Sciatic nerve (tissue), 2 donors: ENCODE measurements around the gene SPATA12. TPM values are rescaled to one million over a fixed set of nuclear protein-coding genes. Genes with fewer than 3 reads are reported as not detected.

ENCODE experiments used
- ATAC-seq: fragments of 200-7000 bp; cut with Tn5 transposase; one replicate; pipeline ENCODE4 v1.9.1; 2020; ENCODE audit warnings: mild to moderate bottlenecking, moderate library complexity
- DNase-seq: peaks from one replicate; pipeline ENCODE4 v3.0.0-alpha.2; 2020; ENCODE audit warnings: low spot score
- intact Hi-C: fragments of 100-400 bp; cut with DNase I; formaldehyde crosslinking; loops from one replicate; pipeline ENCODE4 v1.14.2; 2022
- total RNA-seq: library from RNA; stranded (reverse); fragmentation: NEBNext Ultra II Directional; extraction: Animal tissue kit (Norgen Biotek cat#: 25700); gene quantifications from one replicate; pipeline ENCODE4 v1.2.1, GENCODE V29; 2021
- donor health status: DM: no; HTN: no; CAD: no.
- donor health status: DM: no; HTN: no; CAD: no.

SPATA12 gene
- total RNA-seq, 1 donor from 2014 or later: not detected

DNA sequence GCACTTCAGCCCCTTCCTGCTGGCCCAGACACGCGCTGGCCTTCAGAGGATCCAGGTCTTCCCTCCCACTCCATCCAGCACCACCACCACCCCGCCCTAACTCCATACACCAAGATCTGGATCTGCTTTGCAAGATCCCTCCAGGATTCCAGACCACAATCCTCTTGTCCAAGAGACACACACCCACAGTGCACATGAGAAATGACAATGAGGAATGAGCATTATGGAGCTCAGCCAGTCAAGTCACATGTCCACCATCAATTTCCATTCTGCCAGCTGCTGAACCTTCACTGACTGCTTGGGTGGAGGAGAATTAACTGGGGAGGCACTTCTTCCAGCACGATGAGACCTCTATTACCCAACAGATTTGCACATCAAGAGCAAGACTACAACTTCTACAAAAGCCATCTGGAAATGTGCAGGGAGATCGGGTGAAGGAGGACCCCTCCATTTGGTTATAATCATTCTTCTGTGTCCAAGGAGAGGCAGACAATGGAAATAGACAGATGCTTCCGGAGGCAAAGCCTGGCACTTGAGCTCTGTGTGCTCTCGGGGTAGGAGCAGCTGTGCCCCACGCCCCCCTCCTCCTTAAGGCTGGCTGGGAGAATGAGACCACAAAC lies 12.3 kb upstream of the SPATA12 start:
- intact Hi-C loops: no loop called here
- peak; percentile 96 for ATAC-seq
- peak; percentile 61 for DNase-seq

DNA sequence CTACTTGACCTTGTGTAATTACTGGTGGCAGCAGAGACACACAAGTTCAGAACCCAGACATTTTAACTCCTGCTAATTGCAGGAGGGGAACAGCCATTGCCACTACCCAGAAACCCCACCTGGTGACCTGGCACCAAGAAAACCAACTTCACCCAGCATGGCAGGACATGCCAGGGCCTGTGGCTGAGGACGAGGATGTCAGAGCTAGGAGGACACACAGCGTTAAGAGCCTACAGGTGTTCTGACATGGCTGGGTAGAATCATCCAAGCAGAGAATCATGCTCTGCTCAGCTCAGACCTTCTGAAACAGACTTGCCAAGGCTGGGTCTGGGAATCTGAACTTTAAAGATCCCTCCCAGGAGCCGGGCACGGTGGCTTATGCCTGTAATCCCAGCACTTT lies 11.7 kb upstream of the SPATA12 start:
- no peak for DNase-seq
- intact Hi-C loops: no loop called here

DNA sequence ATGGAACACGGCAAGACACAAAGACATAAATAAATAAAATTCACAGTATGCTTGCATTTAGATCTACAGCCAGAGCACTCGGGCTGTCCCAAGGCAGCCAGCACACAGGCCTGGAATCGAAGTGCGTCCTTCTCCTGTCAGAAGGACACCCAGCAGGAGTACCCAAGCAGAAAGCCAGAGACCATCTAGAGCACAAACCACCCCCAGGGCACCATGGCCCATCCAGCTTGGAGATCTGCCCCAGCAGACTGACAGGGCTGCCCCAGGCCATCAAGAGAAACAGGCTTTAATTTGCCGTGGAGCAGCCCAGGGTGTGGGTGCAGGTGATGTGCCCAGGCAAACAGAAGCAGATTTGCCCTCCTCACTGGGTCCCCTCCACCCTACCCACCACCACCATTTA lies 7.8 kb upstream of the SPATA12 start:
- no peak for ATAC-seq
- no peak for DNase-seq
- intact Hi-C loops: no loop called here

More for the DNA sequence above, 11.7 kb upstream of the SPATA12 start:
- ATAC-seq: peak; percentile 2

DNA sequence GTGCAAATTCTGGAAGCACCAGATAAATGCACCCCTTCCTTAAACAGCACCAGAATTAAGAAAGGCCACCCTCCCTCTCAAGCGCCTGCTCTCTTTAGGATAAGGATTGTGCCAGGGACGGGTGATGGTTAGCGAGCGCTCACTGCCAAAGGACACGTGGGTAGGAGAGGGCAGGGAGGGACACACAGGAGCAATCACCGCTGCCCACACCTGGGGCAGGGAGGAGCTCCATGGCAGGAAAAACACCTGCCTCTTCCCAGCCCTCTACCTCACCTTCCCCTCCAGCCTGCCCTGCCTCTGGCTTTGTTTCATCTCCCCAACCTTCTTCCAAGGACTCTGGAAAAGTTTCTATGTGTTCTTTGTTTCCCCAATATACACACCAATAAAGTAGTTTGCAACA lies 7.3 kb upstream of the SPATA12 start:
- intact Hi-C loops: no loop called here
- DNase-seq: no peak
- no peak for ATAC-seq

DNA sequence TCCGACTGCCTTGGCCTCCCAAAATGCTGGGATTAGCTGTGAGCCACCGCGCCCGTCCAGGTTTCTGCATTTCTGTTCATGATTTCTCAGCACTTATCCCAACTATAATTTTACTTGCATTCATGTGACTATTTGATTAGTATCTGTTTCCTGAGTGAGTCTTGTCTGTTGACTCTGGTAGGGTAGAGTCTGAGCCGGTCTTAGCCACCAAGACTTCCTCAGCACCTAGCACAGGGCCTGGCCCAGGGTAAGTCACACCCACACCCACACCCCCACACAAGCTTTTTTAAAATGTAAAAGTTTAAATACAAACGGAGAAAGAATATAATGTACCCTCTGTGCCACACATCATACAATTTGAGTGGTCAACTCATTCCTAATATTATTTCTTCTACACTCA lies 3.1 kb upstream of the SPATA12 start:
- DNase-seq: no peak
- no peak for ATAC-seq

DNA sequence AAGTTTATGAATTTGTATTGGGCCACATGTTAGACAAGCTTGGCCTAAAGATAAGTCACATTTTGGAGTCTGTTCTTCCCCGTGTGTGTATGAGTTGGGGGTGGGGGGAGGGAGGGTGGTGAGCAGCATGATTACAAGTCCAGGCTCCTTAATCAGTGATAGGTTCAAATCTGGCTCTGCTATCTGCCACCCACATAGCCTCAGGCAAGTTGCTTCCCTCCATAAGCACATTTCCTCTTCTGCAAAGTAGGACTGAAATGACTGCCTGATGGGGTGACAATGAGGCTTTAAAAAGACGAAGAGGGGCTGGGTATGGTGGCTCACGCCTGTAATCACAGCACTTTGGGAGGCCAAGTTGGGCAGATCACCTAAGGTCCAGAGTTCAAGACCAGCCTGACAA lies 1.1 kb upstream of the SPATA12 start:
- ATAC-seq: no peak
- intact Hi-C loops: loop anchor here (5.0 kb wide), 1 partner anchor 373 kb away; no protein-coding TSS in a partner anchor
- DNase-seq: no peak

More for the DNA sequence above, 3.1 kb upstream of the SPATA12 start:
- intact Hi-C loops: loop anchor here (5.0 kb wide), 1 partner anchor 375 kb away; no protein-coding TSS in a partner anchor

DNA sequence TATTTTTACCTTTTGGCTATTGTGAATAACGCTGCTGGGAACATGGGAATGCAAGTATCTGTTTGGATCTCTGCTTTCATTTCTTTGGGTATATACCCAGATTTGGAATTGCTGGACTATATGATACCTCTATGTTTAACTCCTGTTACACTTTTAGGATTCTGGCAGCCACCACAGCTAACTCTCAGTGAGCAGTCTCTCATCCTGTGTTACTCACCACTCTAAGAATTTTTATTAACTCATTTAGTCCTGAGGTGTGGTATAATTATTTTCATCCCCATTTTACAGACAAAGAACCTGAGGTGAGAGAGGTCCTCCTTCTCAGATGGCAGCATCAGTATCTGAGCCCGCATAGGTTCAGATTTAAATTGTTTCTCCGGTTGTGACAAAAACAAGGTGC lies 1.1 kb downstream of the SPATA12 start:
- intact Hi-C loops: no loop called here

DNA sequence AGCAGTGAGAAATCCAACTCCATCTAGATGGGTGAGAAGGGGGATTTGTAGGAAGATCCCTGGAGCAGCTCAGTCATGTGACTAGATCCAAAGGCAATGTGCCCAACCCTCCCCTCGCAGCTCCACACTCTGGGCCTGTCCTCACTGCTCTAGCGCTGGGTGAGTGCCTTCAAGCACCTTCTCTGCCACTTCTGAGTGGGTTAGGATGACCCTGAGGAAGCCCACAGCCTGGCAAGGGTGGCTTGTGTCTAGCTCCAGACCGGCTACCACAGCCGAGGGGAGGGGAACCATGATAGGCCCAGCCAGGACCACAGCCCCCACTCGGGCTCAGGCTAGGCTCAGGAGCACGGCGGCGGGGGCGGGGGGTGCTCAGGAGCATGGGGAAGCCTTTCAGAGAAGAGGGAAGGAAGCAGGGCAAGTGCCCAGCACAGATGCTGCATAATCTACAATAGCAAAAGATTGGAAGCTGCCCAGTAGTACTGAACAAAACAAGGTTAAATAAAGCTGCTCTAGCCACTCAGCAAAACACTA lies 1.7 kb downstream of the SPATA12 start:
- DNase-seq (no peak), ATAC-seq (peak; percentile 33)
- intact Hi-C loops: no loop called here

More for the DNA sequence above, 1.1 kb downstream of the SPATA12 start:
- ATAC-seq: no peak
- DNase-seq: no peak

DNA sequence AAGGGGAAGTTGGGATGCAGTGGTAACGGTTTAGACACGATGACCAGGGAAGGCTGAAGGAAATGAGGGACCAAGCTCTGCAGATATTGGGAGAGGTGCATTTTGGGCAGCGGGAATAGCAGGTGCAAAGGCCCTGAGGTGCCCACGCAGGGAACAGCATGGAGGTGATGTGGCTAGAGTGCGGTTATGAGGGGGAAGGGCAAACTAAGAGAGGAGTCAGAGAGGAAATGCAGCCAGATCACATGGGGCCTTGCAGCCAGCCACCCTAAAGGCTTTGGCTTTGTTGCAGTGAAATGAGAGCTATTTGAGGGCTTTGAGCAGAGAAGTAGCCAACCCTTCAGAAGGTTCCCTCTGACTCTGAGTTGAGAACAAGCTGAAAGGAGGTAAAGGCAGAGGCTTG lies 2.6 kb downstream of the SPATA12 start:
- DNase-seq (no peak), ATAC-seq (no peak)
- intact Hi-C loops: no loop called here

DNA sequence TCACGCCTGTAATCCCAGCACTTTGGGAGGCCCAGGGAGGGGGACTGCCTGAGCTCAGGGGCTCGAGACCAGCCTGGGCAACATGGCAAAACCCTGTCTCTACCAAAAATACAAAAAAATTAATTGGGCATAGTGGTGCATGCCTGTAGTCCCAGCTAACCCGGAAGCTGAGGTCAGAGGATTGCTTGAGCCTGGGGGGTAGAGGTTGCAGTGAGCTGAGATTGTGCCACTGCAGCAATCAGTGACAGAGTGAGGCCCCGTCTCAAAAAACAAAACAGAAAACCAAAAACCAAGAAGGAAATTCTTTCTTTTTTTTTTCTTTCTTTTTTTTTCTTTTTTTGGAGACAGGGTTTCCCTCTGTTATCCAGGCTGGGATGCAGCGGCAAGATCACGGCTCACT lies 3.5 kb downstream of the SPATA12 start:
- ATAC-seq (no peak), DNase-seq (no peak)
- intact Hi-C loops: no loop called here

DNA sequence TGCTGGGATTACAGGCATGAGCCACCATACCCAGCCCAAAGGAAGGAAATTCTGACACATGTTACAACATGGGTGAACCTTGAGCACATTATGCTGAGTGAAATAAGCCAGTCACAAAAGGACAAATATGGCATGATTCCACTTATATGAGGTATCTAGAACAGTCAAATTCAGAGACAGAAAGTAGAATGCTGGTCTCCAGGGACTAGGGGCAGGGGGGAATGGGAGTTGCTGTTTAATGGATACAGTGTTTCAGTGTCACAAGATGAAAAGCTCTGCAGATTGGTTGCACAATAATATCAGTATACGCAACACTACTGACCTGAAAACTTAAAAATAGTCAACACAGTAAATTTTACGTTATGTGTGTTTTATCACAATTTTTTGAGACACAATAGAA lies 4.1 kb downstream of the SPATA12 start:
- no peak for DNase-seq
- intact Hi-C loops: no loop called here
- no peak for ATAC-seq

DNA sequence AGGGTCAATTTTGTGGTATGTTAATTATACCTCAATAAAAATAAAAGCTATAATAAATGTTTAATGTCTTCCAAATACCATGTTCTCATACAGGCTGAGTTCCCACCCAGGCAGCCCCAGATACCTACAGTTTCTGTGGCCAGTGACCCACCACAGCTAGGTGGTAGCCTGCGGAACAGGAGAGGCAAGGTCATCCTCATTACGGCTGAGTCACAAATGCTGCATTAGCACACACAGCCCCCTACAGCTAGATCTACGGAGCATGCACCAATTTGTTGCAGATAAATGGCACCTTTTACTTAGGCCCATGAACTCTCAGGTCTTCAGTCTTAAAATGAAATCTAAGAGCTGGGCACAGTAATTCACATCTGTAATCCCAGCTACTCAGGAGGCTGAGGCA lies 5.1 kb downstream of the SPATA12 start:
- ATAC-seq (no peak), DNase-seq (no peak)
- intact Hi-C loops: no loop called here

DNA sequence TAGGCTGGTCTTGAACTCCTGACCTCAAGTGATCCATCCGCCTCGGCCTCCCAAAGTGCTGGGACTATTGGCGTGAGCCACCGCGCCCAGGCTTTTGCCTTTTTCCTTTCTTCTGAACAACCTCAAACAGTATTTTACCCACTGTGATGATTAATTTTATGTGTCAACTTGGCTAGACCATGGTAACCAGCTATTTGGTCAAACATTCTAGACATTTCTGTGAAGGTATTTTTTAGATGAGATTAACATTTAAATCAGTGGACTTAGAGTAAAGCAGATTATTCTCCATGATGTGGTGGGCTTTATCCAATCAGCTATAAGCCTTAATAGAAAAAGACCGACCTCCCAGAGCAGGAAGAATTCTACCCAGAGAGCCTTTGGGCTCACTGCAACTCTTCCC lies 6.0 kb downstream of the SPATA12 start:
- intact Hi-C loops: no loop called here
- no peak for ATAC-seq

DNA sequence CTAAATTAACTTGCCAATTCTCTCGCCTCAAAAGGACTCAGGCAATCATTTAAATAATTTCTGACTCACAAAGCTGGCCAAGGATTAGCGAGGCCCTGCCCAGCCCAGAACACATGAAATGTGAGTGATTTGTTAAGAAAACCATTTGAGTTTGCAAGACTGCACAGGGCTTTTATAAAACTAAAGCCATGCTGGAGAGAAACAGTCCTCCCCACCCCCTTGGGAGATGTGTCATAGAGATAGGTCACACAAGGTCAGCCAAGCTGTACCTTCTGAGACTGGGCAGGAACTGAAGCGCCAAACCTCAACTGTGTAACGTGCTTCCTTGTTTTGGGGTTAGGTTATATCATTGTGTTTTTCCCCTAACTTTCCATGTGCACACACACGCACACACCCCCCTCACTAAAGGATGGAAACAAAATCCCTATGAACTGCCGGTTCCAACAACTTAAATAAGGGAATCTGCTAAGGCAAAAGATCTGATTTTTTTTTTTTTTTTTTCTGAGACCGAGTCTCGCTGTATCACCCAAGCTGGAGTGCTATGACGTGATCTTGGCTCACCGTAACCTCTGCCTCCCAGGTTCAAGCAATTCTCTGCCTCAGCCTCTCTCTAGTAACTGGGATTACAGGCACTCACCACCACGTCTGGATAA lies 8.1 kb downstream of the SPATA12 start:
- intact Hi-C loops: no loop called here
- ATAC-seq (peak; percentile 96), DNase-seq (peak; percentile 63)

More for the DNA sequence above, 6.0 kb downstream of the SPATA12 start:
- DNase-seq: no peak

DNA sequence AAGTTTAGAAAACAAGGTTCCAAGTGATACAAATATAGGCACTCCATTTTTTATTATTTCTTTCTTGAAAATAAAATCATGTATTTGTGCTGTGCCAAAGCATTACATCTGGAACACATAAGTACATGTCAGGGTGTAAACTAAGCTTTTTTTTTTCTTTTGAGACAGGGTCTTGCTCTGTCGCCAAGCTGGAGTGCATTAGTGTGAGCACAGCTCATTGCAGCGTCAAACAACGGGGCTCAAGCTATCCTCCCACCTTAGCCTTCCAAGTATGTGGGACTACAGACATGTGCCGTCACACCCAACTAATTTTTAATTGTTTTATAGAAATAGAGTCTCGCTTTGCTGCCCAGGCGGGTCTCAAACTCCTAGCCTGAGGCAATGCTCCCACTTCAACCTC lies 9.0 kb downstream of the SPATA12 start:
- intact Hi-C loops: no loop called here
- no peak for ATAC-seq
- DNase-seq: no peak

DNA sequence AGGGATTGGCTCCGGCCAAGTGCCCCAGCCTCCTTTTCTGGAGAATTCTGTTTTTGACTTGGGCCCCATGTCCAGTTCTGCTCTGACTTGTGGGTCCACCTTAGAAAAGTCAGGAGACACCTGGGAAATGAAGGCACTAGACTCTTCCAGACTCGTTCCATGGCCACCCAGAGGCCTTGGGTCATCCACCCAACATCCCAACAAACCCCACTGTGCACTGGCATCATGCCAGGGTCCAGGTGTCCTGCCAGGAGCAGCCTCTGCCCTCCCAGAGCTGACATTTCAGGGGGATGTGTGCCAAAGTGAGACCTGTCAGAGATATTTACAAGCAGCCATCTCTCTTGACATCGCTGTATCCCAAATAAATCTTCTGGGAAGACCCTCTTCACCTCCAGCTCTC lies 13.2 kb downstream of the SPATA12 start:
- DNase-seq: no peak
- no peak for ATAC-seq
- intact Hi-C loops: no loop called here

DNA sequence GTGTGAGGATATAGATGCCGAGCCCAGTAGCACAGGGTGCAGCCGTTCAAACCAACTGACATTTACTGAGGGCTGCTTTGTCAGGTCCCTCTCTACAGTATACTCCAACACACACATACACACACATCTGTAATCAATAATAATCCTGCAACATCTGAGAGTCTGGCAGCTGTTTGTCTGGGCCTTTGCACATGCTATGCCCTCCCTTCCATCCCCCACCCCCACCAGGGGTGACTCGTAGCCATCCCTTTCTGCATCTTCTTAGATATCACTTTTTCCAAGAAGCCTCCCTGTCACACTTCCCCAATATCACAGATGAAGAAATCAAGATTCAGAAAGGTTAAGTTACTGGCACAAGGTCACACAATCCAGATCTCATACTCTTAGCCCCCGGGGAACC lies 13.7 kb downstream of the SPATA12 start:
- intact Hi-C loops: no loop called here
- no peak for DNase-seq
- ATAC-seq: no peak

DNA sequence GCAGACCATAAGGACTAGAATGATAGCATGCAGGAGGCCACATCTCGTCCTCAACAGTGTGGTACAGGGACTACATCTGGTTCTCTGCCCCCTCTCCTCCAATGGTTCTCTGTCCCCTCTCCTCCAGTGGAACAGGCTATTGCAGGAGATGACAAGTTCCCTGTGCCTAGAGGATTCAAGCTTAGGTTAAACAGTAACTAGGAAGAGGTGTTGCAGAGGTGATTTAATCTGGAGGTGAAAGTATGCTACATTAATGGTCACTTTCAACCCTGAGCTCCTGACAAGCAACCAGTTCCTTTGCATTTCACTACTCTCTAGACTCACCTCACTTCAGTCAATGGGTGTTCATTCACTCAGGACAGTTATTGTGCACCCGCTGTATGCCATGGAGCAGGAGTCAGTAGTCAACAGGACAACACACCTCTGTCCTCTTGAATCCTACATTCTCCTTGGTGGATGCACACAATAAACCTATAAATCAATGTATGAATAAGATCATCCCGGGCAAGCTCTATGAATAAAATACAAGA lies 16.0 kb downstream of the SPATA12 start:
- intact Hi-C loops: no loop called here
- DNase-seq: no peak
- ATAC-seq: no peak

DNA sequence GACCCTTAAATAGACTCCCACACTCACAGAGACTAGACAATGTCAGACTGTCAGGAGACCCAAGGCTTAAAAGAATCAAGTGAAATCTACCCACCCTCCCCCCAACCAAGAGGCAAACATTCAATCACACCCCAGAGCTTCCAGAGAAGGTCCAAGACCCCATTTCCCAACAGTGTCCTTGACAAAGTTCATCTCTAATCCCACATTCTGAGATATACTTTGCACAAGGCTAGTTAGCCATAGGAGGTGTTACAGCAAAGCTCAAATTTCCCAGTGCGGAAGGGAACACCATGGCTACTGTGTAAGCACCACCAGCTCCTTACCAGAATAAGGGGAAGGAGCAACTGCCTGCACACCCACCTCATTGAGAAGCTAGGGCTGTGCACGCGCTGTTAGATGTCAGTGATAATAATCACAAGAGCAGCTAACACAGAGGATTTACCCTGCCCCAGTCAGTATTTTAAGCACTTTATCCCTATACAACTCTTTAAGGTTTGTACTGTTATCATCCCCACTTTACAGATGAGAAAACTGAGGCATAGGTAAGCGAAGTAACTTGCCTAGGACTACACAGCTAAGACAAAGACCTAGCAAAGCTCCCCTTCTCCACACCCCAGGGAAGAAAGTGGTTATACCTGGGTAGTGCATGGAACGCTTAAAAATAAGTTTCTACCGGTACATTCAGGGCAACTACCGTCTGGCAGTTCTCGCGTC lies 17.3 kb downstream of the SPATA12 start:
- intact Hi-C loops: no loop called here
- ATAC-seq (no peak), DNase-seq (no peak)

DNA sequence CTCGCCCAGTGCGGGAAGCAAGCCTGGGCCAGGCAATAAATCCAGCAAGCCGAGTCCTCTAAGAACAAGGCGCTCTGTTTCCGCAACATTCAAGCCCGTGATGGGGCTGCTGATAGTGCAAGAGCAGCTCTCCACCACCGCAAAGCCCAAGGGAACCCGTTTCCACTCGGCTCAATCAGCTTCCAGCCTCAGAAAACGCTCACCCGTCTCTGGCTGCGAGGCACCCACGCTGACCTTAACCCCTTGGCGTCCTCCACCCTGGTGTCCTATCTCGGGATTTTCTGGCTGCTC lies 17.8 kb downstream of the SPATA12 start:
- DNase-seq: peak; percentile 86
- intact Hi-C loops: no loop called here
- peak; percentile 88 for ATAC-seq
